Measurements from ENCODE around the gene EHD2.

Gene EHD2

DNA sequence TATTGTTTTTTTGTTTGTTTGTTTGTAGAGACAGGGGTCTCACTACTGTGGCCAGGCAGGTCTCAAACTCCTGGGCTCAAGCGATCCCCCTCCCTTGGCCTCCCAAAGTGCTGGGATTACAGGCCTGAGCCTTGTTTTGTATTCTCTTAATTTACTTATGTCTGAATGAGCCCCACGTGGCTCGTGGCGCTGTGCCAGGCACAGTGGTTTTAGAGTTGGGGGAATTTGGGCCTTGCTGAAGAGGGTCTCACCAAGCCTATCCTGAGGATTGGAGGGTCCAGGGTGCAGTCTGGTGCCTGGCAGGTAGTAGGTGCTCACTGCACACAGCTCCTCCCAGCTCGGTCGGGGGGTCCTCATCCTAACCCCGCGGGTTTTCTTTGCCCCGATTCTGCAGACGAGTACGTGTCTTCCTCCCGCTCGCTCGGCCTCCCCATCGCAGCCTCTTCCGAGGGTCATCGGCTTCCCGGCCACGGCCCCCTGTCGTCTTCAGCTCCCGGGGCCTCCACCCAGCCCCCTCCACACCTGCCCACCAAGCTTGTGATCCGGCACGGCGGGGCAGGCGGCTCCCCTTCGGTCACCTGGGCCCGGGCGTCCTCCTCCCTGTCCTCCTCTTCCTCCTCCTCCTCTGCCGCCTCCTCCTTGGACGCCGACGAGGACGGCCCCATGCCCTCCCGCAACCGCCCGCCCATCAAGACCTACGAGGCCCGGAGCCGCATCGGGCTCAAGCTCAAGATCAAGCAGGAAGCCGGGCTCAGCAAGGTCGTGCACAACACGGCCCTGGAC lies 12.1 kb upstream of the EHD2 start:
- TF ChIP-seq, protein P1, sequence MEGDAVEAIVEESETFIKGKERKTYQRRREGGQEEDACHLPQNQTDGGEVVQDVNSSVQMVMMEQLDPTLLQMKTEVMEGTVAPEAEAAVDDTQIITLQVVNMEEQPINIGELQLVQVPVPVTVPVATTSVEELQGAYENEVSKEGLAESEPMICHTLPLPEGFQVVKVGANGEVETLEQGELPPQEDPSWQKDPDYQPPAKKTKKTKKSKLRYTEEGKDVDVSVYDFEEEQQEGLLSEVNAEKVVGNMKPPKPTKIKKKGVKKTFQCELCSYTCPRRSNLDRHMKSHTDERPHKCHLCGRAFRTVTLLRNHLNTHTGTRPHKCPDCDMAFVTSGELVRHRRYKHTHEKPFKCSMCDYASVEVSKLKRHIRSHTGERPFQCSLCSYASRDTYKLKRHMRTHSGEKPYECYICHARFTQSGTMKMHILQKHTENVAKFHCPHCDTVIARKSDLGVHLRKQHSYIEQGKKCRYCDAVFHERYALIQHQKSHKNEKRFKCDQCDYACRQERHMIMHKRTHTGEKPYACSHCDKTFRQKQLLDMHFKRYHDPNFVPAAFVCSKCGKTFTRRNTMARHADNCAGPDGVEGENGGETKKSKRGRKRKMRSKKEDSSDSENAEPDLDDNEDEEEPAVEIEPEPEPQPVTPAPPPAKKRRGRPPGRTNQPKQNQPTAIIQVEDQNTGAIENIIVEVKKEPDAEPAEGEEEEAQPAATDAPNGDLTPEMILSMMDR (IDR thresholded peaks at IDR 0.05), result no peak

DNA sequence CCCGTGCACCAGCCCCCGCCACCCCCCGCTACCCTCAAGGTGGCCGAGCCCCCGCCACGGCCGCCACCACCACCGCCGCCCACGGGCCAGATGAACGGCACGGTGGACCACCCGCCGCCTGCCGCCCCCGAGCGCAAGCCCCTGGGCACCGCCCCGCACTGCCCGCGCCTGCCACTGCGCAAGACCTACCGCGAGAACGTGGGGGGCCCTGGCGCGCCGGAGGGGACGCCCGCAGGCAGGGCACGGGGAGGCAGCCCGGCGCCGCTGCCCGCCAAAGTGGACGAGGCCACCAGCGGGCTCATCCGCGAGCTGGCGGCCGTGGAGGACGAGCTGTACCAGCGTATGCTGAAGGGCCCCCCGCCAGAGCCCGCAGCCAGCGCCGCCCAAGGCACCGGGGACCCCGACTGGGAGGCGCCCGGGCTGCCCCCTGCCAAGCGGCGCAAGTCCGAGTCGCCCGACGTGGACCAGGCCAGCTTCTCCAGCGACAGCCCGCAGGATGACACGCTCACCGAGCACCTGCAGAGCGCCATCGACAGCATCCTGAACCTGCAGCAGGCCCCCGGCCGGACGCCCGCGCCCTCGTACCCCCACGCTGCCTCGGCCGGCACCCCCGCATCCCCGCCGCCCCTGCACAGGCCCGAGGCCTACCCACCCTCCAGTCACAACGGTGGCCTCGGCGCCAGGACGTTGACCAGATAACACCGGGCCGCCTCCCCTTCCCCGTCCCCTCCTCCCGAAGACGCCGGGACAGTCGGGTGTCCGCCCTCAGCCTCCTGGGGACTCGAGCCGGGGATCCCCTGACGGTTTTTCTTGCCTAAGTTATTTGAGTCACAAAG lies 11.3 kb upstream of the EHD2 start:
- TF ChIP-seq, protein P1 (IDR thresholded peaks at IDR 0.05), result no peak

- TF ChIP-seq, protein P1 (IDR thresholded peaks at IDR 0.05), result no peak
Observed at GRCh38 chr19:47702671-47703070, 10.6 kb upstream of the EHD2 start.

GRCh38 chr19:47703301-47703700 lies 9.9 kb upstream of the EHD2 start:
- TF ChIP-seq, protein P1 (IDR thresholded peaks at IDR 0.05), result no peak

DNA sequence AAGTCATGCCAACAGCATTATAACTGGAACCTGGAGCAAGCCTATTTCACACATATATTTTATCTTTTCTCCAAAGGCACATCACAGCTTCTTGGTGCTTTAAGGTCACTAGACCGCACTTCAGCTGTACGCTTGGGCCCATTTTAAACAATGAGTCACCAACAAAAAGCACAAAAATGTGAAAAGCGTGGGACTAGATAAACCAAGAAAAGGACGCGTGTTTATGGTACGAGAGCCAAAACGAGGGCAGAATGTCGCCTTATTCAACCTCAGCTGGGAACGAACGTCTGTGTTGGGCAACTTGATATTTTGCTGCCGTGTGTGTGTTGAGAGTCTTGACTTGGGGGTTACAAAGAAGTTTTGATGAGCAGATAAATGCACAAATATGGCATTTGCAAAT lies 9.2 kb upstream of the EHD2 start:
- TF ChIP-seq, protein P1 (IDR thresholded peaks at IDR 0.05), result no peak

- TF ChIP-seq, protein P1 (IDR thresholded peaks at IDR 0.05), result no peak
Observed at GRCh38 chr19:47704656-47705055, 8.6 kb upstream of the EHD2 start.

GRCh38 chr19:47707135-47707925 lies 5.9 kb upstream of the EHD2 start:
- TF ChIP-seq, protein P1 (IDR thresholded peaks at IDR 0.05), result peak; percentile 44; the same call in 1 of the 2 replicates

Data from LNCAP (cell line).